ENCODE measurements around the gene SLC49A4.
"Not testable (repeated sequence)": the region's sequence is repeated elsewhere in the genome, so short reads cannot be mapped to it uniquely, and the experiment has no call there.

DNA sequence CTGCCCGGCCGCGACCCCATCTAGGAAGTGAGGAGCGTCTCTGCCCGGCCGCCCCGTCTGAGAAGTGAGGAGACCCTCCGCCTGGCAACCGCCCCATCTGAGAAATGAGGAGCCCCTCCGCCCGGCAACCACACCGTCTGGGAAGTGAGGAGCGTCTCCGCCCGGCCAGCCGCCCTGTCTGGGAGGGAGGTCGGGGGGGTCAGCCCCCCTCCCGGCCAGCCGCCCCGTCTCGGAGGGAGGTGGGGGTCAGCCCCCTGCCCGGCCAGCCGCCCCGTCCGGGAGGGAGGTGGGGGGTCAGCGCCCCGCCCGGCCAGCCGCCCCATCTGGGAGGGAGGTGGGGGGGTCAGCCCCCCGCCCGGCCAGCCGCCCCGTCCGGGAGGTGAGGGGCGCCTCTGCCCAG, 47.6 kb upstream of the SLC49A4 start:
- TF ChIP-seq, protein P1, sequence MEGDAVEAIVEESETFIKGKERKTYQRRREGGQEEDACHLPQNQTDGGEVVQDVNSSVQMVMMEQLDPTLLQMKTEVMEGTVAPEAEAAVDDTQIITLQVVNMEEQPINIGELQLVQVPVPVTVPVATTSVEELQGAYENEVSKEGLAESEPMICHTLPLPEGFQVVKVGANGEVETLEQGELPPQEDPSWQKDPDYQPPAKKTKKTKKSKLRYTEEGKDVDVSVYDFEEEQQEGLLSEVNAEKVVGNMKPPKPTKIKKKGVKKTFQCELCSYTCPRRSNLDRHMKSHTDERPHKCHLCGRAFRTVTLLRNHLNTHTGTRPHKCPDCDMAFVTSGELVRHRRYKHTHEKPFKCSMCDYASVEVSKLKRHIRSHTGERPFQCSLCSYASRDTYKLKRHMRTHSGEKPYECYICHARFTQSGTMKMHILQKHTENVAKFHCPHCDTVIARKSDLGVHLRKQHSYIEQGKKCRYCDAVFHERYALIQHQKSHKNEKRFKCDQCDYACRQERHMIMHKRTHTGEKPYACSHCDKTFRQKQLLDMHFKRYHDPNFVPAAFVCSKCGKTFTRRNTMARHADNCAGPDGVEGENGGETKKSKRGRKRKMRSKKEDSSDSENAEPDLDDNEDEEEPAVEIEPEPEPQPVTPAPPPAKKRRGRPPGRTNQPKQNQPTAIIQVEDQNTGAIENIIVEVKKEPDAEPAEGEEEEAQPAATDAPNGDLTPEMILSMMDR (IDR thresholded peaks at IDR 0.05), result not testable (repeated sequence)
- not testable (repeated sequence) for TF ChIP-seq POLR2A (IDR thresholded peaks at IDR 0.05)

Data from esophagus squamous epithelium (tissue), 4 donors.